ENCODE data around the gene ZFYVE21. TPM values are rescaled to one million over a fixed set of nuclear protein-coding genes. Genes with fewer than 3 reads are reported as not detected.
"Not testable (repeated sequence)": the region's sequence is repeated elsewhere in the genome, so short reads cannot be mapped to it uniquely, and the experiment has no call there.

ZFYVE21 gene
- polyA plus RNA-seq, 3 donors: 50.5 to 57.5 (median 55.3) TPM

- no peak for DNase-seq (ENCODE audit: extremely low read depth in 1 of 11, low read depth in 9 of 11, low spot score in 4 of 11)
Measured at GRCh38 chr14:103686831-103687485, 28.7 kb upstream of the ZFYVE21 start.

- no peak for DNase-seq (ENCODE audit: extremely low read depth in 1 of 11, low read depth in 9 of 11, low spot score in 4 of 11)
Measured at GRCh38 chr14:103687712-103688111, 27.9 kb upstream of the ZFYVE21 start.

GRCh38 chr14:103688441-103688840, 27.2 kb upstream of the ZFYVE21 start:
- no peak for DNase-seq (ENCODE audit: extremely low read depth in 1 of 11, low read depth in 9 of 11, low spot score in 4 of 11)

- DNase-seq (ENCODE audit: extremely low read depth in 1 of 11, low read depth in 9 of 11, low spot score in 4 of 11): no peak
Measured at GRCh38 chr14:103688906-103689902, 26.4 kb upstream of the ZFYVE21 start.

GRCh38 chr14:103690332-103690731, 25.3 kb upstream of the ZFYVE21 start:
- no peak for DNase-seq (ENCODE audit: extremely low read depth in 1 of 11, low read depth in 9 of 11, low spot score in 4 of 11)

GRCh38 chr14:103691655-103692054, 24.0 kb upstream of the ZFYVE21 start:
- DNase-seq (ENCODE audit: extremely low read depth in 1 of 11, low read depth in 9 of 11, low spot score in 4 of 11): not testable (repeated sequence)

- no peak for DNase-seq (ENCODE audit: extremely low read depth in 1 of 11, low read depth in 9 of 11, low spot score in 4 of 11)
Measured at GRCh38 chr14:103692159-103692558, 23.5 kb upstream of the ZFYVE21 start.

- no peak for DNase-seq (ENCODE audit: extremely low read depth in 1 of 11, low read depth in 9 of 11, low spot score in 4 of 11)
Measured at GRCh38 chr14:103692871-103693270, 22.7 kb upstream of the ZFYVE21 start.

- no peak for DNase-seq (ENCODE audit: extremely low read depth in 1 of 11, low read depth in 9 of 11, low spot score in 4 of 11)
Measured at GRCh38 chr14:103693515-103693914, 22.1 kb upstream of the ZFYVE21 start.

GRCh38 chr14:103694572-103695026, 21.0 kb upstream of the ZFYVE21 start:
- no peak for DNase-seq (ENCODE audit: extremely low read depth in 1 of 11, low read depth in 9 of 11, low spot score in 4 of 11)

- no peak for DNase-seq (ENCODE audit: extremely low read depth in 1 of 11, low read depth in 9 of 11, low spot score in 4 of 11)
Measured at GRCh38 chr14:103695296-103696069, 20.1 kb upstream of the ZFYVE21 start.

GRCh38 chr14:103696070-103696402, 19.6 kb upstream of the ZFYVE21 start:
- no peak for DNase-seq (ENCODE audit: extremely low read depth in 1 of 11, low read depth in 9 of 11, low spot score in 4 of 11)

GRCh38 chr14:103696466-103697071, 19.0 kb upstream of the ZFYVE21 start:
- DNase-seq (ENCODE audit: extremely low read depth in 1 of 11, low read depth in 9 of 11, low spot score in 4 of 11): no peak

- no peak for DNase-seq (ENCODE audit: extremely low read depth in 1 of 11, low read depth in 9 of 11, low spot score in 4 of 11)
Measured at GRCh38 chr14:103697206-103697602, 18.4 kb upstream of the ZFYVE21 start.

- DNase-seq (ENCODE audit: extremely low read depth in 1 of 11, low read depth in 9 of 11, low spot score in 4 of 11): no peak
Measured at GRCh38 chr14:103697603-103698379, 17.8 kb upstream of the ZFYVE21 start.

- DNase-seq (ENCODE audit: extremely low read depth in 1 of 11, low read depth in 9 of 11, low spot score in 4 of 11): no peak
Measured at GRCh38 chr14:103698380-103699260, 17.0 kb upstream of the ZFYVE21 start.

GRCh38 chr14:103699261-103699661, 16.3 kb upstream of the ZFYVE21 start:
- no peak for DNase-seq (ENCODE audit: extremely low read depth in 1 of 11, low read depth in 9 of 11, low spot score in 4 of 11)
